ENCODE results near the gene DDX11. TPM values are rescaled to one million over a fixed set of nuclear protein-coding genes. Genes with fewer than 3 reads are reported as not detected.
"Not testable (repeated sequence)": the region's sequence is repeated elsewhere in the genome, so short reads cannot be mapped to it uniquely, and the experiment has no call there.

Gene DDX11
- total RNA-seq (2012; rRNA removed) (9.7 and 10.8 TPM in 2 replicates), polyA plus RNA-seq (2012; rRNA removed) (17.6 and 20.0 TPM in 2 replicates), Bru-seq, nascent RNA (percentile 42 among the genes with signal in this experiment), BruChase-seq, experiment 1, labeled RNA remaining after a 6-hour chase (percentile 41 among the genes with signal in this experiment), BruChase-seq, experiment 2, labeled RNA remaining after a 2-hour chase (percentile 40 among the genes with signal in this experiment)
- polyA plus RNA-seq (2012; cell fraction: cytosol; rRNA removed) = 6.1 and 6.5 TPM in 2 replicates
- 117 and 186 TPM in 2 replicates for polyA plus RNA-seq (2012; cell fraction: nucleus; rRNA removed; ENCODE audit: low replicate concordance)
- long read RNA-seq, partial matches to known transcripts = 1 of 2 reads
- long read RNA-seq, other reads (novel, unspliced or antisense) = 0 of 2 reads

GRCh38 chr12:31073527-31074332 lies at the start of gene DDX11:
TSS of gene DDX11 (plus strand) at chr12:31073860. CDS start at chr12:31078394, 4,534 bp downstream.
- H4K20me1 ChIP-seq (ENCODE audit: insufficient read depth, low read length); CTCF ChIA-PET; BruUV-seq (replicated peaks); H3K9me3 ChIP-seq (ENCODE audit: control insufficient read depth, insufficient read depth, low read length); H3K79me1 ChIP-seq (ENCODE audit: low read depth in 1 of 2, low read length in 2 of 2); H3K4me1 ChIP-seq (ENCODE audit: control insufficient read depth, insufficient read depth, low read length); H2BK20ac ChIP-seq (ENCODE audit: low read depth, low read length); H3K9me1 ChIP-seq (ENCODE audit: insufficient read depth, low read length); H3K36me3 ChIP-seq (ENCODE audit: control insufficient read depth, insufficient read depth, low read length); intact Hi-C loops (cut with micrococcal nuclease); H2BK120ac ChIP-seq (ENCODE audit: low read depth, low read length); H3K27me3 ChIP-seq (ENCODE audit: control insufficient read depth, insufficient read depth, low read length); POLR2A ChIA-PET (ENCODE audit: unreplicated experiment); in situ Hi-C loops (cut with MboI; ENCODE audit: low sequenced_read_pairs); H3K18ac ChIP-seq (ENCODE audit: low read depth, low read length); H2BK15ac ChIP-seq (ENCODE audit: low read depth, low read length); dilution Hi-C loops (cut with HindIII; ENCODE audit: low sequenced_read_pairs, unreplicated experiment): not testable (repeated sequence)
- Histone ChIP-seq H3K4ac (ENCODE audit: low read depth, low read length) (peak within 1 kb of the TSS; percentile 90), H2AFZ (replicated peaks; ENCODE audit: low read length, poor library complexity) (peak within 1 kb of the TSS; percentile 88), H3K56ac (ENCODE audit: extremely low read depth, insufficient read depth, low read length) (peak within 1 kb of the TSS; percentile 96), H3K23ac (ENCODE audit: low read depth, low read length) (peak within 1 kb of the TSS; percentile 90), H2BK5ac (ENCODE audit: low read depth, low read length, poor library complexity, severe bottlenecking) (peak within 1 kb of the TSS; percentile 39), H4K91ac (ENCODE audit: insufficient read depth, low read depth, low read length) (peak within 1 kb of the TSS; percentile 90), H3K27ac (ENCODE audit: insufficient read depth, low read length) (peak within 1 kb of the TSS; percentile 68), H4K5ac (ENCODE audit: low read depth, low read length) (peak within 1 kb of the TSS; percentile 61; the same call in 1 of the 2 replicates), H2AK5ac (ENCODE audit: low read depth, low read length) (peak within 1 kb of the TSS; percentile 87; the same call in 1 of the 2 replicates), H3K9ac (ENCODE audit: low read depth, low read length) (peak within 1 kb of the TSS; percentile 97), H2AK9ac (replicated peaks; ENCODE audit: low read depth, low read length, poor library complexity) (peak within 1 kb of the TSS; percentile 24), H4K8ac (ENCODE audit: low read depth in 2 of 2, low read length in 2 of 2) (peak within 1 kb of the TSS; percentile 55 to 95), H3K4me3 (ENCODE audit: insufficient read depth, low read depth, low read length) (peak within 1 kb of the TSS; percentile 68), H3K4me2 (ENCODE audit: low read depth, low read length) (peak within 1 kb of the TSS; percentile 93), H3K14ac (replicated peaks; ENCODE audit: low read depth, low read length) (peak within 1 kb of the TSS; percentile 97)
- 1% methylated on average over 14 of the region's 58 CpGs; no CpG with 5 or more reads in 1 of the 2 experiments for WGBS, 2 experiments (ENCODE audit: extremely low coverage in 2 of 2, insufficient read length in 1 of 2)
- DNase-seq (peak; percentile 84), ATAC-seq (ENCODE audit: low read depth) (peak; percentile 96)
- peak; percentile 85; the same call in 1 of the 2 replicates for TF ChIP-seq MAZ (IDR thresholded peaks at IDR 0.05; ENCODE audit: borderline replicate concordance, low read depth, low read length)
- peak; percentile 79; the same call in 1 of the 2 replicates for TF ChIP-seq MXI1 (IDR thresholded peaks at IDR 0.05; ENCODE audit: borderline replicate concordance, low read depth, low read length)

Measured in IMR-90 (cell line).